Measurements from ENCODE around the gene ZFP28. TPM values are rescaled to one million over a fixed set of nuclear protein-coding genes. Genes with fewer than 3 reads are reported as not detected.
A peak's percentile ranks its signal among the peaks of the same experiment; 100 is the strongest.

Gene ZFP28
- 0.67 TPM for total RNA-seq (2013)
- polyA plus RNA-seq (1 to 10 TPM in 1 of 3 donors, under 1 TPM in 2; 0.31 to 1.1 (median 0.41) TPM), polyA minus RNA-seq (0.55 and 0.88 TPM in 2 replicates), total RNA-seq (0.70 to 6.4 (median 2.1) reads per million in 11 experiments)

DNA sequence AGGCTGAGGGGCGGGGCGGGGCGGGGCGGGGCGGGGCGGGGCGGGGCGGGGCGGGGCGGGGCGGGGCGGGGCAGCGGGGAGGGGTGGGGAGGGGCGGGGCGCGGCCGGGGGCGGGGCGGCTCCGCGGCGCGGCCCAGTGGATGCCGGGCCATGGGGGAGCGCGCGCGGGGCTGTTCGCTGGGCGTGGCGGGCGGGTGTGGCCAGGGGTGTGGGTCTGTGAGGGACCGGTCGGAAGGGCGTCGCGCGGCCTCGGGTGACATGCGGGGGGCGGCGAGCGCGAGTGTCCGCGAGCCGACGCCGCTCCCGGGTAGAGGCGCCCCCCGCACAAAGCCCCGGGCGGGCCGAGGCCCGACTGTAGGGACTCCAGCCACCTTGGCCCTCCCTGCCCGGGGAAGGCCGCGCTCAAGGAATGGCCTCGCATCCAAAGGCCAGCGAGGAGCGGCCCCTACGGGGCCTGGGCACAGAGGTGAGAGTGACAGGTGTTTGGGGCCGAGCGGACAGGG is at the start of gene ZFP28:
TSS of gene ZFP28 (plus strand) at position 188 of the 503 bp plus-strand sequence. CDS start at position 259, 71 bp downstream.
- intact Hi-C loops (cut with micrococcal nuclease): loop anchor here in 1 of 2 donors (10.0 kb wide), 1 partner anchor 134 kb away; the partner anchor contains the start of gene ZNF583
- Histone ChIP-seq H3K27me3 (ENCODE audit: control insufficient read depth in 2 of 2, insufficient read depth in 2 of 2, low read length in 2 of 2) (no peaks in the 10 kb centered on the region), H3K9me3 (replicated peaks in 1 of 2; ENCODE audit: control insufficient read depth in 1 of 2, insufficient read depth in 1 of 2, low read length in 2 of 2) (peaks cover 63 to 84% of the 10 kb centered on the region in 2 donors), H3K9ac (ENCODE audit: insufficient read depth, low read length, poor library complexity, severe bottlenecking) (peak within 1 kb of the TSS; percentile 61), H3K36me3 (replicated peaks in 1 of 2; ENCODE audit: control insufficient read depth in 1 of 2, insufficient read depth in 2 of 2, low read length in 2 of 2) (no peaks in the 10 kb centered on the region), H3K4me1 (ENCODE audit: control insufficient read depth in 1 of 2, insufficient read depth in 2 of 2, low read length in 2 of 2) (peaks cover 14 to 17% of the 10 kb centered on the region in 2 donors), H3K79me2 (ENCODE audit: insufficient read depth, low read length) (no peaks in the 10 kb centered on the region), H2AFZ (ENCODE audit: insufficient read depth, low read depth, low read length, poor library complexity, severe bottlenecking) (peak within 1 kb of the TSS; percentile 96), H4K20me1 (ENCODE audit: insufficient read depth, low read length) (no peaks in the 10 kb centered on the region), H3K4me3 (replicated peaks in 1 of 3; ENCODE audit: low read depth in 2 of 3, low read length in 3 of 3) (peak within 1 kb of the TSS; percentile 68 to 95 (median 84)), H3K27ac (ENCODE audit: low read depth in 1 of 2, low read length in 2 of 2) (peak within 1 kb of the TSS; percentile 76 to 85), H3K4me2 (replicated peaks; ENCODE audit: extremely low read depth, low read length, poor library complexity, severe bottlenecking) (peak within 1 kb of the TSS; percentile 86)
- no peak for DNase-seq
- peaks cover 48 to 79% (median 70%) of the 10 kb centered on the region in 7 donors for H3K9me3 Mint-ChIP-seq
- peaks cover 15% of the 10 kb centered on the region for H3K4me1 Mint-ChIP-seq
- peak within 1 kb of the TSS; percentile 79 to 95 (median 91) for H3K27ac Mint-ChIP-seq
- H3K4me3 Mint-ChIP-seq: peak within 1 kb of the TSS; percentile 84 to 91
- TF ChIP-seq, protein P1, sequence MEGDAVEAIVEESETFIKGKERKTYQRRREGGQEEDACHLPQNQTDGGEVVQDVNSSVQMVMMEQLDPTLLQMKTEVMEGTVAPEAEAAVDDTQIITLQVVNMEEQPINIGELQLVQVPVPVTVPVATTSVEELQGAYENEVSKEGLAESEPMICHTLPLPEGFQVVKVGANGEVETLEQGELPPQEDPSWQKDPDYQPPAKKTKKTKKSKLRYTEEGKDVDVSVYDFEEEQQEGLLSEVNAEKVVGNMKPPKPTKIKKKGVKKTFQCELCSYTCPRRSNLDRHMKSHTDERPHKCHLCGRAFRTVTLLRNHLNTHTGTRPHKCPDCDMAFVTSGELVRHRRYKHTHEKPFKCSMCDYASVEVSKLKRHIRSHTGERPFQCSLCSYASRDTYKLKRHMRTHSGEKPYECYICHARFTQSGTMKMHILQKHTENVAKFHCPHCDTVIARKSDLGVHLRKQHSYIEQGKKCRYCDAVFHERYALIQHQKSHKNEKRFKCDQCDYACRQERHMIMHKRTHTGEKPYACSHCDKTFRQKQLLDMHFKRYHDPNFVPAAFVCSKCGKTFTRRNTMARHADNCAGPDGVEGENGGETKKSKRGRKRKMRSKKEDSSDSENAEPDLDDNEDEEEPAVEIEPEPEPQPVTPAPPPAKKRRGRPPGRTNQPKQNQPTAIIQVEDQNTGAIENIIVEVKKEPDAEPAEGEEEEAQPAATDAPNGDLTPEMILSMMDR (IDR thresholded peaks at IDR 0.05): no peak
- peaks cover 0 to 5% (median 0%) of the 10 kb centered on the region in 3 donors for H3K27me3 Mint-ChIP-seq (ENCODE audit: low read depth in 3 of 3)
- peaks cover 16 to 38% of the 10 kb centered on the region in 2 donors for H3K36me3 Mint-ChIP-seq
- under 1% methylated on average over 47 of the region's 65 CpGs for WGBS (ENCODE audit: insufficient coverage)

GRCh38 chr19:56491399-56491798 is 47.3 kb upstream of the ZFP28 start:
- H3K4me1 ChIP-seq (ENCODE audit: control insufficient read depth in 1 of 2, insufficient read depth in 2 of 2, low read length in 2 of 2): no peaks in the 10 kb centered on the region
- no peak overlapping the region for H2AFZ ChIP-seq (ENCODE audit: insufficient read depth, low read depth, low read length, poor library complexity, severe bottlenecking)
- 100% methylated on average over 2 of the region's 3 CpGs for WGBS (ENCODE audit: insufficient coverage)
- H3K4me2 ChIP-seq (replicated peaks; ENCODE audit: extremely low read depth, low read length, poor library complexity, severe bottlenecking): no peak overlapping the region
- H3K4me3 ChIP-seq (replicated peaks in 1 of 3; ENCODE audit: low read depth in 2 of 3, low read length in 3 of 3): no peak overlapping the region
- intact Hi-C loops (cut with micrococcal nuclease): no loop called here
- H3K27ac ChIP-seq (ENCODE audit: low read depth in 1 of 2, low read length in 2 of 2): no peak overlapping the region
- H3K79me2 ChIP-seq (ENCODE audit: insufficient read depth, low read length): no peaks in the 10 kb centered on the region
- Mint-ChIP-seq H3K9me3 (peaks cover 35 to 71% (median 65%) of the 10 kb centered on the region in 7 donors), H3K36me3 (no peaks in the 10 kb centered on the region), H3K27me3 (ENCODE audit: low read depth in 3 of 3) (no peaks in the 10 kb centered on the region), H3K4me3 (no peak overlapping the region), H3K4me1 (no peaks in the 10 kb centered on the region), H3K27ac (no peak overlapping the region)
- H3K27me3 ChIP-seq (ENCODE audit: control insufficient read depth in 2 of 2, insufficient read depth in 2 of 2, low read length in 2 of 2): no peaks in the 10 kb centered on the region
- H3K9ac ChIP-seq (ENCODE audit: insufficient read depth, low read length, poor library complexity, severe bottlenecking): no peak overlapping the region
- TF ChIP-seq, protein P1 (IDR thresholded peaks at IDR 0.05): no peak
- no peak for DNase-seq
- peaks cover 44 to 93% of the 10 kb centered on the region in 2 donors for H3K9me3 ChIP-seq (replicated peaks in 1 of 2; ENCODE audit: control insufficient read depth in 1 of 2, insufficient read depth in 1 of 2, low read length in 2 of 2)
- H4K20me1 ChIP-seq (ENCODE audit: insufficient read depth, low read length): no peaks in the 10 kb centered on the region
- H3K36me3 ChIP-seq (replicated peaks in 1 of 2; ENCODE audit: control insufficient read depth in 1 of 2, insufficient read depth in 2 of 2, low read length in 2 of 2): no peaks in the 10 kb centered on the region
